MCF 10A (cell line): ENCODE results near the gene SLC38A8. TPM values are rescaled to one million over a fixed set of nuclear protein-coding genes. Genes with fewer than 3 reads are reported as not detected.
A peak's percentile ranks its signal among the peaks of the same experiment; 100 is the strongest.

Source experiments
- BruUV-seq: library from RNA; stranded (reverse); fragments of 400-500 nt; replicated peaks from 2 replicates; lab custom pipeline; 2021; lab: Mats Ljungman, UMichigan
- CTCF ChIA-PET: fragments of 300-600 bp; sonication (Branson Sonifier 250); formaldehyde crosslinking; extraction: SDS; loops from one replicate; lab custom pipeline; 2021; ENCODE audit warnings: antibody characterized with exemption, inconsistent platforms; lab: Yijun Ruan, JAX
- POLR2A ChIA-PET: fragments of 300-600, 350-650 bp; sonication (Branson Sonifier 250); formaldehyde crosslinking; extraction: SDS; loops from one replicate; lab custom pipeline; 2020; ENCODE audit warnings: antibody characterized with exemption, inconsistent platforms; lab: Yijun Ruan, JAX
- DNase-seq: peaks from one replicate; pipeline ENCODE4 v3.0.0-alpha.2; 2018; ENCODE audit not compliant: unreplicated experiment
- H3K27ac Mint-ChIP-seq: one replicate; pipeline ENCODE4 v1.8.0; 2022; ENCODE audit warnings: mild to moderate bottlenecking, low read depth, mixed read lengths; ENCODE audit not compliant: unreplicated experiment
- H3K27me3 Mint-ChIP-seq: one replicate; pipeline ENCODE4 v1.8.0; 2022; ENCODE audit warnings: mixed read lengths; ENCODE audit not compliant: insufficient read depth, unreplicated experiment
- H3K36me3 Mint-ChIP-seq: one replicate; pipeline ENCODE4 v1.8.0; 2022; ENCODE audit warnings: mild to moderate bottlenecking, moderate library complexity, mixed read lengths; ENCODE audit not compliant: insufficient read depth, unreplicated experiment
- H3K4me1 Mint-ChIP-seq: one replicate; pipeline ENCODE4 v1.8.0; 2022; ENCODE audit warnings: mixed read lengths; ENCODE audit not compliant: insufficient read depth, unreplicated experiment
- H3K4me3 Mint-ChIP-seq: one replicate; pipeline ENCODE4 v1.8.0; 2022; ENCODE audit warnings: mild to moderate bottlenecking, moderate library complexity, mixed read lengths; ENCODE audit not compliant: unreplicated experiment
- H3K9me3 Mint-ChIP-seq: one replicate; pipeline ENCODE4 v1.8.0; 2022; ENCODE audit warnings: mixed read lengths; ENCODE audit not compliant: unreplicated experiment
- intact Hi-C: fragments of 100-400 bp; cut with micrococcal nuclease; formaldehyde crosslinking; loops from 2 replicates; pipeline ENCODE4 v1.14.1; 2022
- total RNA-seq: library from RNA; stranded (reverse); gene quantifications from 2 replicates; pipeline ENCODE4 v1.2.3, GENCODE V29; 2022
- TF ChIP-seq, protein P1 (sequence below): fragments of 200-600 bp; IDR thresholded peaks from one replicate; pipeline ENCODE4 v1.8.0; 2022; ENCODE audit warnings: antibody characterized with exemption, mild to moderate bottlenecking; ENCODE audit not compliant: unreplicated experiment

SLC38A8 gene
- total RNA-seq, 1 experiment from 2014 or later: not detected

DNA sequence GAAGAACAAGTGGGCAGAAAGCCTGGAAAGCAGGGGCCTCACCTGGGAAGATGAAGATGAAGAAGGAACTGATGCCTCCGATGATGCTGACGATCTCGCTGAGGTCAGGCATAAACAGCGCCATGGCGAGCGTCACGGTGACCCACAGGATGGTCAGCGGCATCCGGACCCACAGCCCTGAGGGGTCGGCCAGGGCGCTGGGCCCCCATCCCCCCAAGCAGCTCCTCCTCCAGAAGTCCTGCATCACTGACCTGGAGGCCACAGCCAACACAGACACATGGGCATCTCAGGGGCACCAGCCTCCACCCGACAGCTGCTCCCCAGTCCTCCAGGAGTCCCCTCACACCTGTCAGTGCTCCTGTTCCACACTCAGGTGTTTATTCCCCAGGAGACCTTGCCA is 26.1 kb downstream of the SLC38A8 start:
- peaks cover 4% of the 10 kb centered on the region for H3K9me3 Mint-ChIP-seq
- TF ChIP-seq, protein P1, sequence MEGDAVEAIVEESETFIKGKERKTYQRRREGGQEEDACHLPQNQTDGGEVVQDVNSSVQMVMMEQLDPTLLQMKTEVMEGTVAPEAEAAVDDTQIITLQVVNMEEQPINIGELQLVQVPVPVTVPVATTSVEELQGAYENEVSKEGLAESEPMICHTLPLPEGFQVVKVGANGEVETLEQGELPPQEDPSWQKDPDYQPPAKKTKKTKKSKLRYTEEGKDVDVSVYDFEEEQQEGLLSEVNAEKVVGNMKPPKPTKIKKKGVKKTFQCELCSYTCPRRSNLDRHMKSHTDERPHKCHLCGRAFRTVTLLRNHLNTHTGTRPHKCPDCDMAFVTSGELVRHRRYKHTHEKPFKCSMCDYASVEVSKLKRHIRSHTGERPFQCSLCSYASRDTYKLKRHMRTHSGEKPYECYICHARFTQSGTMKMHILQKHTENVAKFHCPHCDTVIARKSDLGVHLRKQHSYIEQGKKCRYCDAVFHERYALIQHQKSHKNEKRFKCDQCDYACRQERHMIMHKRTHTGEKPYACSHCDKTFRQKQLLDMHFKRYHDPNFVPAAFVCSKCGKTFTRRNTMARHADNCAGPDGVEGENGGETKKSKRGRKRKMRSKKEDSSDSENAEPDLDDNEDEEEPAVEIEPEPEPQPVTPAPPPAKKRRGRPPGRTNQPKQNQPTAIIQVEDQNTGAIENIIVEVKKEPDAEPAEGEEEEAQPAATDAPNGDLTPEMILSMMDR: no peak
- intact Hi-C loops: no loop called here
- H3K27me3 Mint-ChIP-seq: no peaks in the 10 kb centered on the region
- peaks cover 5% of the 10 kb centered on the region for H3K36me3 Mint-ChIP-seq
- peaks cover 5% of the 10 kb centered on the region for H3K4me1 Mint-ChIP-seq
- H3K27ac Mint-ChIP-seq: no peak overlapping the region
- DNase-seq: no peak
- POLR2A ChIA-PET: interaction anchor here (0.6 kb wide), 1 partner anchor 101 kb away, joined by 3 read pairs; the partner anchor contains the start of gene MBTPS1
- H3K4me3 Mint-ChIP-seq: no peak overlapping the region
- no TSS peak for BruUV-seq
- CTCF ChIA-PET: interaction anchor here (0.5 to 0.6 kb wide), 2 partner anchors 216 to 728 kb away, joined by 3 read pairs; no protein-coding TSS in a partner anchor

DNA sequence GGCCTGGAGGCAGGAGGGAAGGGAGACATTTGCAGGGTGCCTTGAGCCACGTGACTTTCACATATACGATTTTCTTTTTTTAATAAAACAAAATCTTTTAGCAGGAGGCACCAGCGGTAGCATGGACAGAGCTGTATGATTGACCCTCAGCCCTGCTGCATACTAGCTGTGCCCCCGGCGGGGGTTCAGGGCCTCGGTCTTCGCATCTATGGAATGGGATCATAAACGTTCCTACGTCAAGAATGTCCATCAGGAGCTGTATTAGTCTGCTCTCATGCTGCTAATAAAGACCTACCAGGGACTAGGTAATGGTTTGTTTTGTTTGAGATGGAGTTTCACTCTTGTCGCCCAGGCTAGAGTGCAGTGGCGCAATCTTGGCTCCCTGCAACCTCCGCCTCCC is 27.2 kb downstream of the SLC38A8 start:
- Mint-ChIP-seq H3K9me3 (no peaks in the 10 kb centered on the region), H3K4me1 (peaks cover 5% of the 10 kb centered on the region), H3K27ac (no peak overlapping the region), H3K27me3 (no peaks in the 10 kb centered on the region), H3K36me3 (peaks cover 6% of the 10 kb centered on the region), H3K4me3 (no peak overlapping the region)
- CTCF ChIA-PET: interaction anchor here (1.5 to 3.6 kb wide), 2 partner anchors 62 to 469 kb away, joined by 3 to 15 read pairs; partner anchors contain the start of gene OSGIN1
- POLR2A ChIA-PET: interaction anchor here (0.7 kb wide), 1 partner anchor 67 kb away, joined by 3 read pairs; no protein-coding TSS in a partner anchor
- BruUV-seq: no TSS peak
- no peak for DNase-seq
- TF ChIP-seq, protein P1: no peak
- intact Hi-C loops: no loop called here

DNA sequence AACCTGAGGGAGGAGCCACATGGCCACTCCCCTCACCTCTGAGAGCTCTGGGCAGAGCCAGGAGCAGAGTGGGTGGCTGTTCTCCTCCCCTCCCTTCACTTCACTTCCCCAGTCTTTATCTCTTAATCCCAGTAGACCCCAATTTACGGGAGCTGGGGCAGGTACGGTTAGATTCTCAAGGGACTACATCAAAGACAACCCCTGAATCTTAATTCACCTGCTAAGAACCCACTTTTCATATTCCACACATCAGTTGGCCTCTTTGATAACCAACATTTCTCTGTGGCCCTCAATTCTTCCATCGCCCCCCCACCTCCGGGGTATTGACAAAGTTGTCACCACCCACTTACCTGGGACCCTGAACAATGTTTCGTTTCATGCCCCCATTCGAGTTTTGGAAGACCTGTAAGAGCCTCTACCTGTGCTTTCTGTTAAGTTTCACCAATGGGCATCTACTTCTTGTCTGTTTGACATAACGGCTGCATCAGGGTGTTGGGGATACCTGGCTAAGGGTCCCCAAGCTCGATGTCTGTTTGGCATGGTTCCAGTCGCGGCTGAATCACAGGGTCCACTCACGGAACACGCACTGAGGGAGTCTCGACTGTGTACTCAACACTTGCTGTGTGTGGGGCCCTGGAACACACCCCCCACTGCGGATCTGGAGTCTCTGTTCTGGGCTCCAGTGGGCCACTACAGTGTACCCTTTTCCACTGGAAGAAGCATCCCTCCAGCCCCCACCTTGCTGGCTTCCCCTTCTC is 27.8 kb downstream of the SLC38A8 start:
- Mint-ChIP-seq H3K27ac (no peak overlapping the region), H3K4me3 (no peak overlapping the region), H3K9me3 (no peaks in the 10 kb centered on the region), H3K36me3 (peaks cover 11% of the 10 kb centered on the region), H3K27me3 (no peaks in the 10 kb centered on the region), H3K4me1 (peaks cover 5% of the 10 kb centered on the region)
- ChIA-PET POLR2A (interaction anchor here (0.6 to 1.8 kb wide), 4 partner anchors 22 to 774 kb away, joined by 3 to 18 read pairs (median 4); no protein-coding TSS in a partner anchor), CTCF (interaction anchor here (0.6 to 3.6 kb wide), 8 partner anchors 20 to 999 kb away, joined by 3 to 15 read pairs (median 4); partner anchors contain the start of gene OSGIN1)
- intact Hi-C loops: no loop called here
- no TSS peak for BruUV-seq
- peak; percentile 3 for DNase-seq
- TF ChIP-seq, protein P1: no peak
